D721Med (cell line): ENCODE data around the gene GOLGA8K.
"Not testable (repeated sequence)": the region's sequence is repeated elsewhere in the genome, so short reads cannot be mapped to it uniquely, and the experiment has no call there.

Source experiments
- DNase-seq: peaks from one replicate; pipeline ENCODE4 v3.0.0; 2011; ENCODE audit warnings: low spot score; ENCODE audit not compliant: insufficient read length
- FAIRE-seq: peaks from 2 replicates; lab custom pipeline; 2011; peaks lifted over from hg19 to GRCh38; lab: Jason Lieb, UNC

Gene GOLGA8K, protein sequence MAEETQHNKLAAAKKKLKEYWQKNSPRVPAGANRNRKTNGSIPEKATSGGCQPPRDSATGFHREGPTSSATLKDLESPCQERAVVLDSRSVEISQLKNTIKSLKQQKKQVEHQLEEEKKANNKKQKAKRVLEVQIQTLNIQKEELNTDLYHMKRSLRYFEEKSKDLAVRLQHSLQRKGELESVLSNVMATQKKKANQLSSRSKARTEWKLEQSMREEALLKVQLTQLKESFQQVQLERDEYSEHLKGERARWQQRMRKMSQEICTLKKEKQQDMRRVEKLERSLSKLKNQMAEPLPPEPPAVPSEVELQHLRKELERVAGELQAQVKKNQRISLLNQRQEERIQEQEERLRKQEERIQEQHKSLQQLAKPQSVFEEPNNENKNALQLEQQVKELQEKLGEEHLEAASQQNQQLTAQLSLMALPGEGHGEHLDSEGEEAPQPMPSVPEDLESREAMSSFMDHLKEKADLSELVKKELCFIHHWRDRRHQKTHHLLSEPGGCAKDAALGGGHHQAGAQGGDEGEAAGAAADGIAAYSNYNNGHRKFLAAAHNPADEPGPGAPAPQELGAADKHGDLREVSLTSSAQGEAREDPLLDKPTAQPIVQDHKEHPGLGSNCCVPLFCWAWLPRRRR

DNA sequence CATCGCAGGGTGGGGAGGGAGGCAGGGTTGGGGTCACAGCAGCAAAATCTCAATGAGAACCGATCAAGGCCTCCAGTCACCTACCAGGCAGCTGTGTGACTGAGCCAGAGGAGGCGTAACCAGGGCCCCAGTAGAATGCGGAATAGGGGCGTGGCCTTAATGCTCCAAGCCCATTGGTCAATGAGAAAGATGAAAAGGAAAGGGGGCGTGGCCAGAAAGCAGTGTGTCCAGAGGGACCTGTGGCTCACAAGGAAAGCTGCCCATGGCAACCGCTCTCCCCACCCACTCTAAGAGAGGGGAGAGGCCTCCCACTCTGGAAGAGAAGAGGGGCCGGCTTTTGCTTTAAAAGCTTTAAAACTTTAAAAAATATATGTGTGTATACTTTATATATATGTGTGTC, at the start of gene GOLGA8K:
GOLGA8K (minus strand) TSS at position 101 of the 400 bp plus-strand sequence; CDS start at position 3, 98 bp downstream.
- DNase-seq, FAIRE-seq: not testable (repeated sequence)

- not testable (repeated sequence) for FAIRE-seq, DNase-seq
Measured at GRCh38 chr15:32440445-32440977, 37.4 kb upstream of the GOLGA8K start.

- FAIRE-seq, DNase-seq: not testable (repeated sequence)
Measured at GRCh38 chr15:32434102-32434963, 31.2 kb upstream of the GOLGA8K start.

- not testable (repeated sequence) for FAIRE-seq
Measured at GRCh38 chr15:32427635-32428034, 24.5 kb upstream of the GOLGA8K start.

DNA sequence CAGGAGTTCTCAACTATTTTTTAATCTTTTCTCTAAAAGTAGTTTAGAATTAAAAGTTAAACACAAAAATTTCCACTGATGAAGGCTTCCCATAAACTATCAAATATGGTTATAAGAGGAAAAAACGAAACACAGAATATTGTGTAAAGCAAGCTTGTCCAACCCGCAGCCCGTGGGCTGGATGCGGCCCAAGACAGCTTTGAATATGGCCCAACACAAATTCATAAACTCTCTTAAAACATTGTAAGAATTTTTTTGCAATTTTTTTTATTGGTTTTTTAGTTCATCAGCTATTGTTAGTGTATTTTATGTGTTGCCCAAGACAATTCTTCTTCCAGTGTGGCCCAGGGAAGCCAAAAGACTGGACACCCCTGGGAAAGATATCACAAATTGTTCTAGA, 23.4 kb upstream of the GOLGA8K start:
- FAIRE-seq, DNase-seq: not testable (repeated sequence)

More at GRCh38 chr15:32427635-32428034, 24.5 kb upstream of the GOLGA8K start:
- DNase-seq: not testable (repeated sequence)

DNA sequence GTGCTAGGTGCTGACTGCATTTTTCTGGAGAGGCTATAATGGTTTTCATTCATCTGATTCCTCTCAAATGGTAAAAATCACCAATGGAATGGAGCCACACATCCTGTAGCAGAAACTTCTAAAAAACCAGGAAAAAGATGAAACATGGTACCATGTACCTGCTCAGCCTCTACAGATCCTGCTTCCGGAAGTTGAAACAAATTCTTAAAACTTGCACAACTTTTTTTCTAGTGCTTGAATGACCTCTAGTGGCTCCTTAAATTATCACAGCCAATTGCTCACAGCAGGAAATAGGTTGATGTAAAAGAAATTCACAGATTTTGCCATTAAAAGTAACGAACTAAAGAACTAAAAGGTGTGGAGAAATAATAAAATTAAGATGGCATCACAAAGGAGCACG, 4.8 kb upstream of the GOLGA8K start:
- not testable (repeated sequence) for FAIRE-seq

GRCh38 chr15:32396522-32396921, 6.6 kb downstream of the GOLGA8K start:
- FAIRE-seq: not testable (repeated sequence)

More for the DNA sequence above, 4.8 kb upstream of the GOLGA8K start:
- DNase-seq: not testable (repeated sequence)

DNA sequence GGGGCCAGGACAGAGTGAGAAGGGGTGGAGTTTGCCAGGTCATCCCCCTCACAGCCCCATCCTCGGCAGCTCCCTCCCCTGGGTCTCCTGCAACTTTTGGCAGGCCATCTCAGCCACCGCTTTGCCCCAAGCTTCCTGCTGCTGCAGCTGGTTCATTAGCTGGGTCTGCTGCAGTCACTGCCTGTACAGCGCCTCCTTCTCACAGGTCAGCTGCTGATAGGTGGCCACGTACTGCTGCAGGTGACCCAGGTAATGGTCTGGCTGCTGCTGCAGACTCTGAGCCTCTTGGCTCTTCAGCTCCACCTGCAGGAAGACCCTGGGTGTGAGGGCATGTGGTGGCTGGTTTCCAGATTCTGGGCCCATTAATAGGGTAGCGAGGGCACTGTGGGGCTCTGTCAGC, 8.3 kb downstream of the GOLGA8K start:
- DNase-seq, FAIRE-seq: not testable (repeated sequence)

More at GRCh38 chr15:32396522-32396921, 6.6 kb downstream of the GOLGA8K start:
- not testable (repeated sequence) for DNase-seq

DNA sequence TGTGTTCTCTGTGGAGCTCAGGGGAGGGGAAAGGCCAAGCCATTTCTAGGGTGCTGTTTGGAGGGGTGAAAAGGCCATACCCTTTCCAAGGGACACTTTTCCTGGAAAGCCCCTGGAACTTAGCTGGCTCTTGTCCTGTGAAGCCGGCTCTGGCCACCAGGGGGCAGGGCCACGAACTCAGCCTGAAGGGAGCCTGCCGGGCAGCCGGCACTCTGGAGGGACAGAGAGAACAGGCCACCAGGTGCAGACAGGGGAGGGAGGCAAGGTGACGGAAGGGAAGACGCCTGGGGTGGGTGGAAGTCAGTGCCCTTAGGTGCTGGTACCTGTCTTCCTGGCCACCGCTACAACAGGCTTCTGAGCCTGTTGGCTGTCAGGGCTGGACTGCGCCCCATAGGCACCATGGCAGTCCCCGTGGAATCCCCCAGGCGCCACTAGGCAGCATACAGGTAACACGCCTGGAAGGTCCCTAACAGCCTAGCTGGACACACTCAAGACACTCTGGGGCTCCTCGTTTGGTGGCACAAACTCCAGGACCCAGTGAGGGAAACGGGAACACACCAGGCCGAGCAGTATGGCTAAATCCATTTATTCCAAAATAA, 14.9 kb downstream of the GOLGA8K start:
- not testable (repeated sequence) for FAIRE-seq, DNase-seq

- not testable (repeated sequence) for DNase-seq, FAIRE-seq
Measured at GRCh38 chr15:32385823-32386495, 17.1 kb downstream of the GOLGA8K start.

DNA sequence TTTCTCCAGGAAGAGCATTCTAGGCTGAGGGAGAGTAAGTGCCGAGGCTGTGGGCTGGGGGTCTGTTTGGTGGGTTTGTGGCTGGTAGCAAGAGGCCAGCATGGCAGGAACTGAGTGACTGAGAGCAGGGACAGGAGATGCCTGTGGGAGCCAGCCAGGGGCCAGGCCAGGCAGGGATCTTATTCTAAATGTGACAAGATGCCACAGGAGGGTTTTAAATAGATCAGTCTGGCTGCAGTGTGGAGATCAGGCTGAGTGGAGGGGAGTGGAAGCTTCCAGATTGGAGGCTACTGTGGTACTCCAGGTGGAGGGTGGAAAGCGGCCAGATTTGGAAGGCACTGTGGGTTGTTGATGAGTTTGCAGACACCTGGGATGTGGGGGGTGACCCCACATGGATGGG, 28.9 kb downstream of the GOLGA8K start:
- not testable (repeated sequence) for DNase-seq, FAIRE-seq

DNA sequence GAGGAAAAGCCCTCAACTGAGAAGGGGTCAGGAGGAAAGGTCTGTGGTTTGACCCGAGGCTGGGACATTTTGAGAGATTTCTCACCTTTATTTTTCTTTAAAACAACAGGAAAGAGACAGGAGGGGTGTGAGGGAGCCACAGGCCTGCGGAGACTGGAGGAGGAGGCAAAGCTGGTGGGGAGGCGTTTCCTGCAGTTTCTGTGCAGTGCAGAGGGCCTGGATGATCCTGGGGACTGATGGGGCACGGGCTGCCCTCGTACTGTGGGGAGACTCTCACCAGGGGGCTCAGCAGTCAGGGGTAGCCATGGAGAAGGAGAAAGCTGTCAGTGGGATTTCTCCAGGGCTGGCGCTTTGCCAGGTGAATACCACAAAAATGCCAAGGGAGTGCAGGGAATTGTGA, 29.4 kb downstream of the GOLGA8K start:
- FAIRE-seq, DNase-seq: not testable (repeated sequence)

- FAIRE-seq: not testable (repeated sequence)
Measured at GRCh38 chr15:32372075-32372474, 31.0 kb downstream of the GOLGA8K start.

DNA sequence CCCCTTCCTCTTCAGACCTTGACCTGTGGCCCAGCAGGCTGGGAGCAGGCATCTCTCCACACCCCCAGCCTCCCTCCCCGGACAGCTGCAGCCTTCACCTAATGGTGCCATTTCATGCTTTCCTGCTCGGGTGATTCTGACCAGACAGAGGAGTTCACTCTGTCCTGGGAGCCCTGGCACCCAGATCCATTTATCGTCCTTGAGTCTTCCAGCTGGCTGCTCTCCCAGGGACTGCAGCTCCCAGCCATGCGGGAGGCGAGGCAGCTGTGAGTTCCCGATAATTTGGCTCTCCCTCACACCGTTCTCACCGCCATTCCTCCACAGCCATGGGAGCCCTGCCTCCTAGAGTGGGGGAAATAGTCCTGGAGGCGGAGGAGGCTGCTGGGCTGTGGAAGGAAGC, 32.6 kb downstream of the GOLGA8K start:
- not testable (repeated sequence) for FAIRE-seq, DNase-seq

More at GRCh38 chr15:32372075-32372474, 31.0 kb downstream of the GOLGA8K start:
- DNase-seq: not testable (repeated sequence)

DNA sequence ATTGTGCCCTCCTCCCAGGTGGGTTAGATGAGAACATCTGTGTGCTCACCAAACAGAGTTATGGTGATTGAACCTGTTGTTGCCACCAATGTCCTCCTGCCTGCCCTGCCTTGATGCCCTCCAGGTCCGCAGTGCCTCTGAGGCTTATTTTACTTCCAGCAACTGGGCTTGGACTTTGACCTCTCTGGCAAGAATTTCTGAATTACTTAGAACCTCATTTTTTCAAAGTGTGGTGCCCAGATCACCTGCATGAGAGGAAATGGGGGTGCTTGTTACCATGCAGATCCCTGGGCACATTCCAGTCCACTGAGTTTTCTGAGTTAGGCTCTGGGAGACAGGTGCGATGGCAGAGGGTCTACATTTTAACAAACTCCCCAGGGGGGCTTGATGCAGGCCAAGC, 33.0 kb downstream of the GOLGA8K start:
- not testable (repeated sequence) for FAIRE-seq, DNase-seq

DNA sequence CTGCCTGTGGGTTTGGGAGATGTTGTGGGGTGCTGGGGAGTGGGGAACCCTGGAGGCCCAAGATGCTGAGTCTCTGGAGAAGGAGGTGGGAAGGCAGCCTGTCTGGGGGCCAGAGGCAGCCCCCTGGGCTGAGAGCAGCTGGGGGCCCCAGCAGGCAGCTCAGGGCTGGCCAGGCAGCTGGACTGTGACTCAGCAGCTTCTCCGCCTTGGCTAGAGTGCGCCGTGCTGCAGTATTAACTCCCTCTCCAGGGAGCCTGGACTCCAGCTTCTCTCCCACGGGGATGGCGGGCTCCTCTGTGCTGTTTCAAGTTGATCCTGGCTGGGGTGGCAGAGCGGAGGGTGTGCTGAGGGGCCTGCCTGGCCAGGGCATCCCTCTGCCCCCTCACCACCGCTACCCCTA, 36.6 kb downstream of the GOLGA8K start:
- FAIRE-seq, DNase-seq: not testable (repeated sequence)

GRCh38 chr15:32365955-32366354, 37.1 kb downstream of the GOLGA8K start:
- not testable (repeated sequence) for FAIRE-seq, DNase-seq

- not testable (repeated sequence) for DNase-seq, FAIRE-seq
Measured at GRCh38 chr15:32364944-32365343, 38.1 kb downstream of the GOLGA8K start.
